GM12878 (cell line): ENCODE results near the gene UTS2. TPM values are rescaled to one million over a fixed set of nuclear protein-coding genes. Genes with fewer than 3 reads are reported as not detected.

Experiments used
- ATAC-seq: fragments of 200-7000 bp; cut with Tn5 transposase; 3 replicates; pipeline ENCODE4 v1.9.1; 2020; ENCODE audit warnings: mild to moderate bottlenecking, moderate library complexity
- BruUV-seq: library from RNA; stranded (reverse); fragments of 400-500 nt; replicated peaks from 2 replicates; lab custom pipeline; 2021; lab: Mats Ljungman, UMichigan
- CTCF ChIA-PET: fragments of 300-600 bp; sonication (Branson Sonifier 250); formaldehyde crosslinking; extraction: SDS; loops from one replicate; lab custom pipeline; 2021; ENCODE audit warnings: inconsistent platforms; lab: Yijun Ruan, JAX
- POLR2A ChIA-PET: fragments of 350-600 bp; formaldehyde crosslinking; extraction: SDS; loops from one replicate; lab custom pipeline; 2021; ENCODE audit warnings: inconsistent platforms; lab: Charles Lee
- RAD21 ChIA-PET: fragments of 300-600 bp; sonication (Branson Sonifier 250); formaldehyde crosslinking; loops from one replicate; lab custom pipeline; 2023; ENCODE audit warnings: antibody characterized with exemption; ENCODE audit not compliant: unreplicated experiment; lab: Charles Lee
- SMC1A ChIA-PET: fragments of 300-600 bp; sonication (Branson Sonifier 250); formaldehyde crosslinking; loops from one replicate; lab custom pipeline; 2023; ENCODE audit not compliant: unreplicated experiment, uncharacterized antibody; lab: Charles Lee
- DNase-seq: peaks from one replicate; pipeline ENCODE4 v3.0.0-alpha.2; 2011; ENCODE audit warnings: low read depth, low spot score
- FAIRE-seq: peaks from 3 replicates; lab custom pipeline; 2011; peaks lifted over from hg19 to GRCh38; lab: Jason Lieb, UNC
- H2AFZ ChIP-seq: 2 replicates; pipeline ENCODE4 v1.6.0; 2011; ENCODE audit warnings: low read depth, low read length, control low read depth; ENCODE audit not compliant: control insufficient read depth
- H3K27ac ChIP-seq: 2 replicates; pipeline ENCODE4 v1.5.1; 2011; ENCODE audit warnings: control low read depth; ENCODE audit not compliant: control insufficient read depth, insufficient read depth
- H3K27me3 ChIP-seq, 2 experiments: replicated peaks in 1 of 2; 2 replicates each; pipeline versions ENCODE4 v1.6.0 to v1.6.1; 2011; ENCODE audit warnings: low read length in 1 of 2; ENCODE audit not compliant: control insufficient read depth in 2 of 2, insufficient read depth in 2 of 2
- H3K36me3 ChIP-seq, 2 experiments: 2 replicates each; pipeline ENCODE4 v1.5.1; 2011; ENCODE audit warnings: low read length in 1 of 2; ENCODE audit not compliant: control insufficient read depth in 2 of 2, insufficient read depth in 2 of 2
- H3K4me1 ChIP-seq: 2 replicates; pipeline ENCODE4 v1.6.1; 2011; ENCODE audit warnings: mild to moderate bottlenecking, low read length, moderate library complexity, mixed read lengths; ENCODE audit not compliant: control insufficient read depth, insufficient read depth
- H3K4me2 ChIP-seq: 2 replicates; pipeline ENCODE4 v1.6.0; 2011; ENCODE audit warnings: control low read depth; ENCODE audit not compliant: control insufficient read depth, insufficient read depth
- H3K4me3 ChIP-seq: fragments of 200-600 bp; sonication (generic); 2 replicates; pipeline ENCODE4 v1.5.1; 2016
- H3K79me2 ChIP-seq: 2 replicates; pipeline ENCODE4 v1.6.0; 2011; ENCODE audit warnings: low read length; ENCODE audit not compliant: control insufficient read depth, insufficient read depth
- H3K9ac ChIP-seq: 2 replicates; pipeline ENCODE4 v1.8.0; 2011; ENCODE audit warnings: low read length, control low read depth, mixed read lengths; ENCODE audit not compliant: control insufficient read depth, insufficient read depth
- H3K9me3 ChIP-seq: replicated peaks from 3 replicates; pipeline ENCODE4 v1.5.1; 2011; ENCODE audit warnings: mild to moderate bottlenecking, low read length; ENCODE audit not compliant: control insufficient read depth, insufficient read depth
- H4K20me1 ChIP-seq: 2 replicates; pipeline ENCODE4 v1.6.0; 2011; ENCODE audit not compliant: control insufficient read depth, insufficient read depth
- BCLAF1 ChIP-seq: fragments of 450-650 bp; IDR thresholded peaks from 2 replicates; pipeline ENCODE4 v1.6.1; 2017; ENCODE audit warnings: antibody characterized with exemption, mild to moderate bottlenecking, moderate library complexity
- CBX3 ChIP-seq: fragments of 200-600 bp; sonication (generic); IDR thresholded peaks from 2 replicates; pipeline ENCODE4 v1.6.1; 2016; ENCODE audit warnings: low read depth, borderline replicate concordance
- CHD4 ChIP-seq: fragments of 200-600 bp; sonication (generic); IDR thresholded peaks from 2 replicates; pipeline ENCODE4 v1.6.1; 2016; ENCODE audit warnings: mild to moderate bottlenecking
- ESRRA ChIP-seq: IDR thresholded peaks from 2 replicates; pipeline ENCODE4 v1.6.1; 2012; ENCODE audit warnings: mild to moderate bottlenecking, low read length, improper control_type of control experiment
- ETV6 ChIP-seq, 2 experiments: fragments of 450-650 bp in 1 of 2; IDR thresholded peaks in 1 of 2; conservative IDR thresholded peaks in 1 of 2; 2 replicates each; pipeline ENCODE4 v1.6.1; 2014; ENCODE audit warnings: antibody characterized with exemption in 1 of 2, borderline replicate concordance in 1 of 2, low read depth in 1 of 2, mild to moderate bottlenecking in 1 of 2, moderate library complexity in 1 of 2
- FOXM1 ChIP-seq: IDR thresholded peaks from 2 replicates; pipeline ENCODE4 v1.6.1; 2012; ENCODE audit warnings: low read depth, mild to moderate bottlenecking, inconsistent platforms, low read length, moderate library complexity
- HCFC1 ChIP-seq: fragments of 150-350 bp; IDR thresholded peaks from 2 replicates; pipeline ENCODE4 v1.6.1; 2014; ENCODE audit warnings: low read length
- IKZF1 ChIP-seq: fragments of 450-650 bp; conservative IDR thresholded peaks from 2 replicates; pipeline ENCODE4 v1.6.1; 2017; ENCODE audit warnings: antibody characterized with exemption, mild to moderate bottlenecking
- KLF5 ChIP-seq: fragments of 450-650 bp; IDR thresholded peaks from 2 replicates; pipeline ENCODE4 v1.6.1; 2014; ENCODE audit warnings: mild to moderate bottlenecking; ENCODE audit not compliant: partially characterized antibody
- MTA2 ChIP-seq: fragments of 450-650 bp; IDR thresholded peaks from 2 replicates; pipeline ENCODE4 v1.6.1; 2016; ENCODE audit warnings: low read depth, mild to moderate bottlenecking, moderate library complexity
- NFXL1 ChIP-seq: fragments of 450-650 bp; IDR thresholded peaks from 2 replicates; pipeline ENCODE4 v1.6.1; 2017; ENCODE audit warnings: antibody characterized with exemption, mild to moderate bottlenecking, borderline replicate concordance
- NRF1 ChIP-seq: conservative IDR thresholded peaks from 2 replicates; pipeline ENCODE4 v1.6.1; 2011; ENCODE audit warnings: mild to moderate bottlenecking, low read depth, low read length, improper control_type of control experiment
- POLR2AphosphoS5 ChIP-seq: IDR thresholded peaks from 2 replicates; pipeline ENCODE4 v1.6.1; 2011; ENCODE audit warnings: mild to moderate bottlenecking, low read length, inconsistent platforms
- RAD51 ChIP-seq: fragments of 450-650 bp; IDR thresholded peaks from 2 replicates; pipeline ENCODE4 v1.6.1; 2016; ENCODE audit warnings: moderate library complexity, mild to moderate bottlenecking, inconsistent platforms
- RB1 ChIP-seq: fragments of 450-650 bp; formaldehyde crosslinking; IDR thresholded peaks from 2 replicates; pipeline ENCODE4 v1.6.1; 2017; ENCODE audit warnings: mild to moderate bottlenecking, borderline replicate concordance
- SMARCA5 ChIP-seq: fragments of 450-650 bp; IDR thresholded peaks from 2 replicates; pipeline ENCODE4 v1.6.1; 2017; ENCODE audit warnings: mild to moderate bottlenecking
- STAT3 ChIP-seq: IDR thresholded peaks from 2 replicates; pipeline ENCODE4 v1.6.1; 2011; ENCODE audit warnings: low read depth, low read length, improper control_type of control experiment
- ZNF384 ChIP-seq: IDR thresholded peaks from 2 replicates; pipeline ENCODE4 v1.6.1; 2012; ENCODE audit warnings: low read depth, mild to moderate bottlenecking, low read length, improper control_type of control experiment, borderline replicate concordance
- in situ Hi-C: fragments of 300-500 bp; cut with MboI; formaldehyde crosslinking; loops from 9 replicates; pipeline ENCODE4 v1.14.3; 2018; ENCODE audit warnings: mixed read lengths
- intact Hi-C: fragments of 100-400 bp; cut with micrococcal nuclease; formaldehyde crosslinking; loops from one replicate; pipeline ENCODE4 v1.14.2; 2022; ENCODE audit not compliant: unreplicated experiment
- polyA plus RNA-seq, 11 experiments: library from polyadenylated mRNA; depleted of rRNA in 4 of 11; unstranded in 6 of 11; stranded (reverse) in 5 of 11; fragments of >200 nt; fragmentation: Nextera tagmentation in 4 of 11; fragmentation: Illumina TruSeq in 1 of 11; extraction: Ambion mirVana in 4 of 11; extraction: Trizol in 1 of 11; gene quantifications; 1 replicate in 1 of 11; 2 replicates in 10 of 11; pipeline versions ENCODE4 v1.2.1 to v1.2.3, GENCODE V29; 2011 to 2016; ENCODE audit warnings: inconsistent platforms in 2 of 11, missing spikeins in 2 of 11, low read depth in 1 of 11
- total RNA-seq, 4 experiments: library from RNA; depleted of rRNA in 3 of 4; stranded (reverse); fragments of >200 nt in 3 of 4; fragmentation: Illumina TruSeq in 1 of 4; extraction: Trizol in 1 of 4; gene quantifications; 2 replicates each; pipeline versions ENCODE4 v1.2.1 to v1.2.3, GENCODE V29; 2013 to 2021

UTS2 gene
- total and polyA plus RNA-seq, 10 of the 15 experiments (the other 5 are each of a cell fraction or from before 2014, with no cell fraction given), result not detected

GRCh38 chr1:7833035-7833434 lies 19.8 kb downstream of the UTS2 start:
- intact Hi-C loops, result no loop called here
- ChIA-PET CTCF (no interaction called here), RAD21 (no interaction called here)
- Histone ChIP-seq H3K9me3 (no peaks in the 10 kb centered on the region; the same call in 2 of the 3 replicates), H3K4me3 (no peak overlapping the region), H3K9ac (no peak overlapping the region), H3K27ac (no peak overlapping the region), H3K4me1 (peaks cover 4% of the 10 kb centered on the region), H3K36me3 (no peaks in the 10 kb centered on the region), H2AFZ (no peak overlapping the region)
- BruUV-seq, result no TSS peak
- DNase-seq, result no peak
- in situ Hi-C loops, result no loop called here
- no peak for TF ChIP-seq ETV6 (conservative IDR thresholded peaks at IDR 0.05 in 1 of 2, IDR thresholded peaks at IDR 0.05 in 1 of 2; ENCODE audit: borderline replicate concordance in 1 of 2, low read depth in 1 of 2)
- no peak for TF ChIP-seq FOXM1
- TF ChIP-seq ZNF384, result no peak
- TF ChIP-seq SMARCA5, result no peak
- TF ChIP-seq STAT3, result no peak
- TF ChIP-seq ESRRA, result no peak
- TF ChIP-seq NRF1, result no peak
- no peak for TF ChIP-seq POLR2AphosphoS5
- TF ChIP-seq IKZF1, result no peak
- TF ChIP-seq MTA2, result no peak
- no peak for TF ChIP-seq KLF5
- TF ChIP-seq HCFC1, result no peak
- no peak for TF ChIP-seq RB1
- no peak for TF ChIP-seq CBX3
- no peak for TF ChIP-seq CHD4
- no peak for TF ChIP-seq NFXL1
- no peak for TF ChIP-seq RAD51
- no peak for TF ChIP-seq BCLAF1
- TF ChIP-seq, all 136 proteins: peak for 0
- H3K4me2 ChIP-seq, result no peak overlapping the region
- ChIA-PET SMC1A (interaction anchor here (1.0 kb wide), 1 partner anchor 9 kb away, joined by 3 read pairs; no protein-coding TSS in a partner anchor), POLR2A (no interaction called here)
- FAIRE-seq (no peak), ATAC-seq (no peak)
- H3K27me3 ChIP-seq, result no peaks in the 10 kb centered on the region
- no peaks in the 10 kb centered on the region for H4K20me1 ChIP-seq
- H3K79me2 ChIP-seq, result no peaks in the 10 kb centered on the region
